SKM-1 treated with dmso at 0.1 percent for 144 hours (cell line): Measurements from ENCODE around the gene ANKS3.

Source experiments
- DNase-seq: peaks from one replicate; lab custom pipeline; 2025; ENCODE audit not compliant: unreplicated experiment; lab: John Stamatoyannopoulos, UW

Gene ANKS3

DNA sequence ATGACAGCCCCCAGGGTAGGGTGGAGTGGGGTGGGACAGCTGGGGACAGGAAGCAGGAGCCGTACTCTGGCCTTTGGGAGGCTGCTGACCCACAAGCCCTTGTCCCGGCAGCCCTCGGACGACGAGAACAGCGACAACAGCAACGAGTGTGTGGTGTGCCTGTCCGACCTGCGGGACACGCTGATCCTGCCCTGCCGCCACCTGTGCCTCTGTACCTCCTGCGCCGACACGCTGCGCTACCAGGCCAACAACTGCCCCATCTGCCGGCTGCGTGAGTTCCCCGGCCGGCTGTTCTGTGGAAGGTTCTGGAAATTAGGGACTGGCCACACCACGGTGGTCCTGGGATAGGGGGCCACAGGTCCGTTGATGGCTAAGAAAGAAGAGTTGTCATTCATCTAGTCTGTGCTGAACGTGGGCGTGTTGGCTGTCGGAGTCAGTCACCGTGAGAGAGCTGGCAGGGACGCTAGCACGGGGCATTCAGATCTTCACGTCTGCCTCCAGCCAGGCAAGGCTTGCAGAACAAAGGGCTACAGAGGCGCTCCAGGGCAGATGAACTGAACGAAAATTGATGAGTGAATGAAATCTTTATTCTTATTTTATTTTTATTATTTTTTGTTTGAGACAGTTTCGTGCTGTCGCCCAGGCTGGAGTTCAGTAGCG lies 60.6 kb downstream of the ANKS3 start:
- no peak for DNase-seq

DNA sequence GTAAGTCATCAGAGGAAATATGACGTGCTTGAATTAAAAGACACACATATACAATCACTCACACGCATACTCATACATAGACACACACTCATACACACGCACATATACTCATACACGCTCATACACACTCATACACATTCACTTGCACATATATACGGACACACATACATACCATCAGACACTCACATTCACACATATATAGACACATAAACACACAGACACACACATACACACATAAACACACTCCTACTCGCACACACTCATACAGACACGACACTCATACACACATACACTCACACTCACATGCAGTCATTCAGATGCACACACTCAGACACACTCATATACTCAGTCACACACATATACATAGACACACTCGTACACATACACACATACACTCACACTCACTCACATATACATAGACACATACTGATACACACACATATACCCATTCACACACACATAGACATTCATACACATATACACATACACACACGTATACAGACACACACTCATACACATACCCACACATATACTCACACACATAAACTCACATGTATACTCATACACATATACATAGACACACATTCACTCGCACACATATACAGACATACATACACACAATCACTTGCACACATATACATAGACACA lies 65.6 kb downstream of the ANKS3 start:
- no peak for DNase-seq

DNA sequence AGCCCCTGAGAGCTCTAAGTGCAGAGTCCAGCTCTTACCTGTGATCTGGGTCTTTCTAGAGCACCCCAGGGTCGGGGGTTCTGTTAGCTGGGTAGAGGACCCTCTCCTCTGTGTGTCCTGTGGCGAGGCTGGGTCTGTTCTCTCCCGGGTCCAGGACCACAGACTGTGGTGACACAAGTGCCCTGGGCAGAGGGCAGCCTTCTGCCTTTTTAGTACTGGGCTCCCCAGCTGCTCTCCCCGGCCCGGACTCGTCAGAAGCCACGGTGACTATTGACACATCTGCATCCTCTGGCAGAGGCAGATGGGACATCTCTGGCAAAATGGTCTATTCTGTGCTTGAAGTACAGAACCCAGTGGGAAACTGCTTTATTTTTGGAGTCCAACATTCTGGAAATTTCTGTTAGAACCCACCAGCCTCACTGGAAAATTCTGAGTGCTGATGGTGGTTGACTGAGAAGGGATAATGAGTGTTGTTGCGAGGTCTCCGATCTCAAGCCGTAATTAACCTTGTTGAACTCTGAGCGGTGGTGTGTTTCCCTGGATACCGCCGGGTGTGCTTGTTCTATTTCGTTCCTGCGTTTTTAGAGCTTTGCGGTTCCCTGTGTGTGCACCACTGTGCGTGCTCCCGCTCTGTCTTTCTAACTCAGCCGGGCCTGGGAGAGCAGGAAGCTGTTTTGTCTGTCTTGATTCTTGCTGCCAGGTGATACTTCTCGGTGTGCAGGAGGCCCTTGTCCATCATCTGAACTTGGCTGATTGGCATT lies 66.7 kb downstream of the ANKS3 start:
- DNase-seq, result no peak

DNA sequence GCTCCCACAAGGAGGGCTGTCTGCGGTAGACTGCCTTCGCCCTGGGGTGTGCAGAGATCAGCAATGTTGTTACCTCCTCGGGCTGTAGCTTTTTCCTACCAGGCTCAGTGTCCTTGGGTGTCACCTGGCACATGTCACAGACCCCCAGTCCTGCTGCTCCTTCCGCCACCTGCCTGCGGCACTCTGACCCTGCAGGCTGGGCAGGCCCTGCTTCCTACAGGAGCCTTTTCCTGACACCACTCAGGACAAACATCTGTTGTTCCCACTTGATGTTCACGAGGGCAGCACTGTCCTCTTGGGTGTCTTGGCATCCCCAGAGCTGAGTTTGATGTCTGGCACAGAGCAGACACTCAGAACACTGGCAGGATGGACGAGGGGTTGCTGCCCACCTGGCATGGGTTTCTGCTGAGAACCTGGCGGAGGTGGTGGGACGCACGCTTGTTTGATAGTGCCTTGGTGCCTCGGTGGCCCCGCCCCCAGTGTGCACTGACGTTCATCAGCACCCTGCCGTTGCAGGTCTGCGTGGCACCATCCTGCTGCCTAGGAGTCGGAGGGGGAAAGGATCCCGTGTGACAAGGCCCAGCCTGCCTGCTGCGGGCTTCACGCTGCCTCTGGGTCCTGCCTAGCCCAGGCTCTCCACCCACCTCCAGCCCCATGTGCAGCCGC lies 67.4 kb downstream of the ANKS3 start:
- DNase-seq, result no peak

DNA sequence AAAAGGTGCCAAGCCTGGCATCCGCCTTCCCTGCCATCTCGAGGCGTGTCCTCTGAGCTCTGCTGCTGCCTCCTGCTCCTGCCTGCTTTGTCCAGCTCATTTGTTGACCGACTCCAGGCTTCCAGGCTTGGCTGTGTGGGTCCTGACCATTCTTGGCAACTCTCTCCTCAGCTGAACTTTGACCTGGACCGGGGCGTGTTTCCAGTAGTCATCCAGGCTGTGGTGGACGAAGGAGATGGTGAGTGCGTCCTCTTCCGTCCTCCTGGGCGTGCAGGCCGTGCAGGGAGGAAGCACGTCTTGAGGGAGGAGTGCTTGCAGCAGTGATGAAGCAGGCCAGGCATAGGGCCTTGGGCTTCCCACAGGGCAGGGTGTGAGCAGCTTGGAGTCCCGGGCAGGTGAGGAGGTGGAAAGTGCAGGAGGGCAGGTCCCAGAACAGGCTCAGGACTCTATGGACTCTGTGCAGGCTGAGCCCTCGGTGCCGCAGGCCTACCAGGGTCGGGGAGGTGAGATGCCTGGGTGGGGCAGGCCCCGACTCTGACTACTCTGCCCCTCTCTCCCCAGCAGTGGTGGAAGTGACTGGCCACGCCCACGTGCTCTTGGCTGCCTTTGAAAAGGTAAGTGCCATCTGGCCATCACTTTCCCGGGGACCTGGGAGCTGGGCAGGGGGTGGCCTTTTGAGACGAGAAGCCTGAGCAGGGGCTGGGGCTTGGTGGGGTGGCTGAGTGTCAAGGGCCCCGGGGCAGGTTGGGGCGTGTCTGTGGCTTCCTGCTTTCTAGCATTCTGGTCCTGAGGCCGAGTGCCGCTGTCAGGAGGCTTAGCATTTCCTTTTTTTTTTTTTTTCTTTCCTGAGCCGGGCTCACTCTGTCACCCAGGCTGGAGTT lies 69.3 kb downstream of the ANKS3 start:
- DNase-seq, result peak; percentile 62

DNA sequence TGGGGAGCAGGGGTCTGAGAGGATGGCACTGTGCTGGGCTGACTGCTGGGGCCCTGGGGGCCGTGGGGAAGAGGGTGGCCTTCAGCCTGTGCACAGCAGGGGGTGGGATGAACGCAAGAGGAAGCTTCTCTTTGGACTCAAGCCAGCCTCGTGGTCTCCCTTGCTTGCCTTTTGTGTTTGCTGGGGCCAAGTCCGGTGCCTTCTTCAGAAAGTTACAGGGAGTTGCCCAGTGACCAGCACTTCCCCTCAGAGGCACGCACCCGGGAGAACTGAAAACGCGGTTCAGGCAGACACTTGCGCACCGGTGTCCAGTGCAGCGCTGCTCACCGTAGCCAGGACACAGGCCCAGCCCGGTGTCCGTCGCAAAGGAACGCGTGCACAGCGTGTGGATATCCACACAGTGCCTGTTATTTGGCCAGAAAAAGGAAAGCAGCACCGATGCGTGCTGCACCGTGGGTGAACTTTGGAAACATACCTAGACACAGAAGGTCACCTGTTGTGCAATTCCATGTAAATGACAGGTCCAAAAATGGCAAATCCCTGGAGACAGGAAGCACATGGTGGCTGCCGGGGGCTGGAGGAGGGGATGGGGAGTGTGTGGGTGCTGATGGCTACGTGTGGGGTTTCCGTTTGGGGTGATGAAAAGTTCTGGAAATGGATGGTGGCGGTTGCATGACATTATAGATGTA lies 70.2 kb downstream of the ANKS3 start:
- DNase-seq, result peak; percentile 91

DNA sequence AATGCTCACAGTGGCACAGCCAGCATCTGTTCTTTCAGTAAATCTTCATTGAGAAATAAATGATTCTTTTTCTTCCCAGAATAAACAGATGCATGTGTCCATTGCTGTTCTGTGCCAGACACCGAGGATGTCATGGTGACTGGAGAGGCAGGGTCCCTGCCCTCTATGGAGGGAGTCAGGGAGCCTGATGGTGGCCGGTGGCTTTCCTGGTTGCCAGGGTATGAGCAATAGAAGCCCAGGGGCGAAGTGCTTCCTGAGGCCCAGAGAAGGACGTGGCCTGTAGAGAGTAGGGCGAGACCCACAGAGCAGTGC lies 70.7 kb downstream of the ANKS3 start:
- DNase-seq, result no peak

DNA sequence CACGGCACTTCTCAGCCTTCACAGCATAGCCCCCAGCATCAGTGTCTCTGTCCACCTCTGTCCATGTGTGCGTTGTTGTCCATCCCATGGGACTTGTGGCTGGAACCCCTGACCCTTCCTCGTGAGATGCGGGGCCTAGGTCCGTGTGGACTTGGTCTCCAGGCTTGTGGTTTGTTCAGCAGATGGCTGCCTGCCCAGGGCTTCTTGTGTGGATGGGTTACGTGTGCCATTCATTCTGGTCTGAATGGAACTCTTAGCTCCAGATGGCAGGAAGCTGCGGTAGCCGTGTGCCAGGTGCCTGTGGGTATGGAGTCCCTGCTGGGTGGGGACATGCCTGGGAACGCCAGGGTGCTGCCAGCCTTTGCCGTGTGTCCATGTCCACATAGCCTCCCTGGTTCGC lies 72.4 kb downstream of the ANKS3 start:
- no peak for DNase-seq

DNA sequence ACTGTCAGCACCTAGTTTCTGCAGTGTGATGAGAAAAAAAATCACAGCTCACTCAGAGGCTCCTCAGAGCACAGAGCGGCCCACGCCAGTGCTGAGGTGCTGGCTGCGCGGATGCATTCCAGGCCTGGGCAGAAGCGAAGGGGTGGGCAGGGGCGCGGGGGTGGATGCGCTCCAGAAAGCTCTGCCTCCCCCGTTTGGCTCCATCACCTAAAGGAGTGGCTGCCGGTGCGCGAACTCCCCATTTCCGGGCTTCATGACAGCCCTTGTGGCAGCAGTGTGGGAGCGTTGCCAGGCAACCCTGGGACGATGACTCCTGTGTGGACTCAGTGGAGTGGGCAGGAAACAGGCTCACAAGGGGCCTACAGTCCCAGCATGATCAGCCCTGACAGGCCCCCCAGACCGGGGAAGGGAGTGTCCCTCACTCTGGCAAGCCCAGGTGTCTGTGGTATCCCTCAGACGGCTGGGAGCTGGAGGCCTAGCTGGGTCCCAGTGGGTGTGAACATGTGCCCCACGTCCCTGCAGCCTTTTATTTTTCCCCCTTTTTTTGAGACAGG lies 73.5 kb downstream of the ANKS3 start:
- no peak for DNase-seq

DNA sequence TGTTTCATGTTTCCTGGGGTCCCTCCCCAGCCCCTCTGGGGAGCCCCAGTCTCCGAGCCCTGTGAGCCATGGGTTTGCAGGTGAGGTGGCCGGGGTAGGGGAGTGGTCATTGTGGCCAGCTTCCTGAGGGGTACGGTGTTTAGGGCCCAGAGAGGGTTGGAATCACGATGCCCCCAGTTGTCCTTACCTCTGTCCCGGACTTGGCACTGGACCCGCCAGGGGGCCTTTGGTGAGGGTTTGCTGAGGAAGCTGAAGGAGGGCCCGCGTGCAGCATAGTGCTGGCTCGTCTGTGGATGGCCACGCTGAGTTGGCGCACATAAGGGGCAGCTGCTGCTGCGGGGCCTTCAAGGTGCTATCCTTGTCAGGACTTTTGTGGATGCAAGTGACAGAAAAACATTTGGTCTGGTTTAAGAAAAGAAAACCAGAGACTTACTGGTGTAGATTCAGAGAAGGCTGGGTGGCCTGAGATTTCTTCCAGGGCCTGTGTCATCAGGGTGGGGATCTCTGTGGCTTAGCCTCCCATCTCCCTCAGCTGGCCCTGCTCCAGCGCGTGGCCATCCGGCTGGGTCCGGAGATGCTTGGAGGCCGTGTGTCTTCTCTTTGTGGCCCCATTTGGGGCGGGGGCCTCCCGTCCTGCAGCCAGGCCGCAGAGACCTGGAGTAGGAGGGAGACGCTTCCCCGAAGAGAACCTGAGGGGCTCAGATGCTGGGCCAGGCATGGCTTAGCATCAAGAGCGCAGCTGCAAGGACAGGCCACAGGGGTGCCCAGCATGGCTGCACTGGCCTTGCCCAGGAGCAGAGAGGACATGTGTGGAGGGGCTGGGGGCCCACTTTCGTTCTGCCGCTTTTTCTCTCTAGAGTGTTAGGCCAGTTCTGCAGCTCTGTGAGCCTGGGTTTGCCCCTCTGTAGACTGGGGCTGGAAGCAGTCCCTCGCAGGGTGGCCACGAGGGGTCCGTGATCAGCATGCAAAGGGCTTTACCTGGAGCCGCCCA lies 74.4 kb downstream of the ANKS3 start:
- DNase-seq, result no peak

DNA sequence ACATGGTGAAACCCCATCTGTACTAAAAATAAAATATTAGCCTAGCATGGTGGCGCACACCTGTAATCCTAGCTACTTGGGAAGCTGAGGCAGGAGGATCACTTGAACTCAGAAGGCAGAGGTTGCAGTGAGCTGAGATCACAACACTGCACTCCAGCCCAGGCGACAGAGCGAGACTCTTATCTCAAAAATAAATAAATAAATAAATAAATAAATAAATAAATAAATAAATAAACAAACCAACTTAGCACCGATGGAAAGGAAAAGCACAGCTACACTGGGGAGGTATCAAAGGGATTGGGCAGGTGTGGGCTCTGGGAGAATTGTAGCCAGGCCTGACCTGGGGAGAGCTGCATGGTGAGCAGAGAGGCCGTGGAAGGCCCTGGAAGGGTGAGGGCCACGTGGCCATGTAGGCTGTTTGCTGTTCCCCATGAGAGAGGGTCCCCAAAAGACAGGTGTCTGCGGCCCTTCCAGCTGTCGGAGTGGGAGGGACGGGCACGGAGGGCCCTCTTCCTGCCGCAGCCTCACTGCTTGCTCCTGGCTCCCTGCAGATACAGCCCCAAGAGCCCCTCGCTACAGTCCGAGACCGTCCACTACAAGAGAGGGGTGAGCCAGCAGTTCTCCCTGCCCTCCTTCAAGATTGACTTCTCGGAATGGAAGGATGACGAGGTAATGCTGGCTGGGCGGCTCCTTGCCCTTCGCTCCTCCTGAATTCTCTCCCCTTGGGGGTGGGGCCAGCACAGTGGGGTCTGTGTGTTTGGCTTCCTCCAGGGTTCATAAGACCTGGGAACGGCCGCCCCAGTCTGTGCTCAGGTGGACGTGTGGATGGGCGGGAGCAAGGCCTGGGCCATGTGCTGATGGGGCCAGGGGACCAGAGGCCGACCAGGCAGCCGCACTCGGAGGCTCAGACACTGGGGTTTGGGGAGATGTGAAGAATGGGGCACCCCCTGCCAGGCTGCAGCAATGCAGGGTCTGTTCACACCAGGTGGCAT lies 77.1 kb downstream of the ANKS3 start:
- DNase-seq, result no peak

DNA sequence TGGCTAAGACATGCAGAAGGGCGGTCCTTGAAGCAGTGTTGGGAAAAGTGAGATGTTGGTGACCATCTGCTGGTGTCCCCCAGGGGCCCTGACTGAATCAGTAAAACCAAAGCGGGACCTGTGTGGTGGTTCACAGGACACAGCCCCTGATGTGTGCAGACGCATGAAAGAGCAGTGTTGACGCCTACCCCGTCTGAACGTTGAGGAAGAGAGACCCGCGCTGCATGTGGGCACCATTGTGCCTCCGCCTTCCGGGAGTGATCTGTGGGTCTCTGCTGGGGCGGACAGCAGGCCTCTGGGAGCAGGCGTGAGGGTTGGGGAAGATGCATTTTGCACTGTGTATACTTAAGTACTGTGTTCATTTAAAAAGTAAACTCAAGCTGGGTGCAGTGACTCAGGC lies 77.8 kb downstream of the ANKS3 start:
- DNase-seq, result no peak

DNA sequence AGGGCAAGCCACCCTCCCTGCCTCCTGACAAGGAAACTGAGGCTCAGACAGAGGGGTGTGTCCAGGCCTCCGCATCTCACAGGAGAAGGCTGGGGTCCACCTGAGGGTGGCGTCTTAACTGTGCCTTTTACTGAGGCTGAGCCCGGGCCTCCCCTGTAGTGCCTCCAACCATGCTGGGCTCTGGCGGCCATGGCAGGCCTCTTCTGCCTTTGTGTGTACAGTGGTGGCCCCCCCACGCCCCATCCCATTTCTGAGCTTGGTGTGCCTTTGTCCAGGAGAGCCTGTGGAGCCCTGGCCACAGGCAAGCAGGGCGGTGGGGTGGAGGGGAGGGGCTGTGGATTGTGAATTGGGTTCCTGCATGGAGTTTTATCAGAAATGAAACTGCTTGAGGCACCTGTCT lies 78.3 kb downstream of the ANKS3 start:
- no peak for DNase-seq

DNA sequence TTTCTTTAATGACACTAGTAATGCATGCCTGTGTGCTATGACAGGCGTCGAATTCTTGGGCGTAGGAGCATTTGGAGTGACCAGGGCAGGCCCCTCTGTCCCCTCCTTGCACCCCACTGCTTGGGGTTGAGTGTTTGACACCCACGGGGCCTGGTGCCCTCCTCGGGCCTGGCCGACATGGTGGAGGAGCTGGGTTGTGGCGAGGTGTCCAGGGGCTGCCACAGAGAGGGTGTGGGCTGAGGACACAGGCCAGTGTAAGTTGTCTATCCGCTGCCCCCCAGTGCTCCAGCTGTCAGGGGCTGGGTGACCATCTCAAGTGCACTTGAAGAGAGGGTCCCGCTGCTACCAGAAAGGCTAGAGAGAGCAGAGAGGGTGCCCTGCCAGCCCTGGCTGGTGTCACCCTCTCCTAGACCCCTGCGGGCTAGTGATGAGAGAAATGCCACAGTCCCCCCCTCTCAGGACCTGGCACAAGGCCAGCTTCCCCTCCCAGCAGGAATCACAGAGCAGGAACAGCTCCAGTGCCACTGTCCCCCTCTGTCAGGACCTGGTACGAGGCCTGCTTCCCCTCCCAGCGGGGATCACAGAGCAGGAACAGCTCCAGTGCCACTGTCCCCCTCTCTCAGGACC lies 79.0 kb downstream of the ANKS3 start:
- no peak for DNase-seq

DNA sequence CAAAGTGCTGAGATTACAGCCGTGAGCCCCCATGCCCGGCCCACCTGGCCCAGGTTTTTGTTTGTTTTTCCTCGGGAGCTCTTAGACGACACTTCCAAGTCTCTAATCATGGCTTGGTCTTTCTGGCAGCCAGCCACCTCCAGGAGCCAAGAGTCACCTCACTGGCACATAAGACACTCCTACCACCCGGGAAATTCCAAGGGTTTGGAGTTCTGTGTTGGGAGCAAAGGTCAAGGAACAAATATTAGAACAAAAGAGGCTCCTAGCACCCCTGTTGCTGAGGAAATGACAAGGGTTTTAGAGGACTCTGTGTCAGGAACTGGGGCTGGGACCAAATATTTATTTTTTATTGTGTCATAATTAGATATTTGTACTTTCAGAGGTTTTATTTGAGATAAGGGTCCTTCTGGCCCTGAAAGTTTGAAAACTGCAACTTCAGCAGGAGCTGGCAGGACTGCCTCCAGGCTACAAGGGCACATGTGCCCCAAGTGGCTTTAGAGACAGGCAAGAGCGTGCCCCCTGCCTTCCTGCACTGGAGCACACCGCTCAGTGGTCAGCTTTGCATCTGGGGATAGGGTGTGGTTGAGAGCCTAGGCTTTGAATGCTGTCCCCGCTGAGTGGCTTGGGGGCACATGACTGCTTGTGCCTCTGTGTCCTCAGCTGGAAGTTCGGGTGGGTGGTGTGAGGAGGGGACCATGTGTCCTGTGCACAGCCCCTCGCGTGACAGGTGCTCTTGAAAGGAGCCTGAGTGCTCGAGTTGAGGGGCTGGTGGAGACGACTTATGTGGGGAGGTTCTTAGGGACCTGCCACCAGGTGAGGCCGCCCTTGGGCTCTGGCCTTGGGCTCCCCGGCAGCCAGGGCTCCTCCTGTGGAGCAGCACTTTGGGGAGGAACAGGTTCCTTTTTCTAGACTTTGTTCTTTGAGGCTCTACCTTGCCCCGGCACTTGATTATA lies 79.8 kb downstream of the ANKS3 start:
- no peak for DNase-seq

DNA sequence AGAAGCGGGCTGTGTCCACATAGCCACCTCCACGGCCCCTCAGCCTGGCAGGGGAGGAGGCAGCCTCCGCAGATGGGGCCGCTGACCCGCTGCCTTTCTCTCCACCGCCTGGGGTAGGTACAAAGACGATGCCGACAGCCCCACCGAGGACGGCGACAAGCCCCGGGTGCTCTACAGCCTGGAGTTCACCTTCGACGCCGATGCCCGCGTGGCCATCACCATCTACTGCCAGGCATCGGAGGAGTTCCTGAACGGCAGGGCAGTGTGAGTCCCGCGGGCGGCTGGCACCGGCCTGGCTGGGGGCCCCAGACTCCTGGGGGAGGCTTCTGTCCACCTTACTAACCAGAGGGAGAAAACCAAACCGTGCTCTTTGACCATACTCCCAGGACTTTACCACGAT lies 81.5 kb downstream of the ANKS3 start:
- DNase-seq, result no peak
